WI38 (cell line): ENCODE data around the gene GPANK1.

Source experiments
- H3K4me3 ChIP-seq: 2 replicates; pipeline ENCODE4 v1.5.1; 2011; ENCODE audit warnings: low read depth, mild to moderate bottlenecking, control low read depth, low read length
- TF ChIP-seq, protein P1 (sequence below): IDR thresholded peaks from 2 replicates; pipeline ENCODE4 v1.5.1; 2012; ENCODE audit warnings: low read depth, mild to moderate bottlenecking, control low read depth, low read length

Gene GPANK1

DNA sequence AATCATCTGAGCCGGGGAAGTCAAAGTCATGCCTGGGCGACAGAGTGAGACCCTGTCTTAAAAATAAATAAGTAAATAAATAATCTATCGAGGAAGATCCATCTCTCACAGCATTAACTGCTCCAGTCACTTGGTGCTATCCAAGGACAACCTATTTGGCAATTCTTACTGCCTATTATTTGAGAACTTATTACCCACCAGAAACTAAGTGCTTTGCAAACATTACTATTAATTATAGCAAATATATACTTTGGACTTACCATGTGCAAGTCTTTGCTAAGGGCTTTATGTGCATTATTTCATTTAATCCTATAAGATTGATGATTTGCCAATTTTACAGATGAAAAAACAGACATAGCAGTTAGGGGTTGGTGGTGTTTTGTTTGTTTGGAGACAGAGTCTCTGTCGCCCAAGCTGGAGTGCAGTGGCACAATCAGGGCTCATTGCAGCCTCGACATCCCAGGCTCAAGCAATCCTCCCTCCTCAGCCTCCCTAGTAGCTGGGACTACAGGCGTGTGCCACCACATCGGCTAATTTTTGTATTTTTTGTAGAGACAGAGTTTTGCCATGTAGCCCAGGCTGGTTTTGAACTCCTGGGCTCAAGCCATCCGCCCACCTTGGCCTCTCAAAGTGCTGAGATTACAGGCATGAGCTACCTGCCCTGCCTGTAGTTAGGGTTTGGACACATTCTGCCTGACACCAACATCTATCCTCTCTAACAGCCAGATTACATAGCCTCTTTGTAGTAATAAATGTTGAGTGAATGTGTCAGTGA, 10.0 kb downstream of the GPANK1 start:
- H3K4me3 ChIP-seq, result no peak overlapping the region
- TF ChIP-seq, protein P1, sequence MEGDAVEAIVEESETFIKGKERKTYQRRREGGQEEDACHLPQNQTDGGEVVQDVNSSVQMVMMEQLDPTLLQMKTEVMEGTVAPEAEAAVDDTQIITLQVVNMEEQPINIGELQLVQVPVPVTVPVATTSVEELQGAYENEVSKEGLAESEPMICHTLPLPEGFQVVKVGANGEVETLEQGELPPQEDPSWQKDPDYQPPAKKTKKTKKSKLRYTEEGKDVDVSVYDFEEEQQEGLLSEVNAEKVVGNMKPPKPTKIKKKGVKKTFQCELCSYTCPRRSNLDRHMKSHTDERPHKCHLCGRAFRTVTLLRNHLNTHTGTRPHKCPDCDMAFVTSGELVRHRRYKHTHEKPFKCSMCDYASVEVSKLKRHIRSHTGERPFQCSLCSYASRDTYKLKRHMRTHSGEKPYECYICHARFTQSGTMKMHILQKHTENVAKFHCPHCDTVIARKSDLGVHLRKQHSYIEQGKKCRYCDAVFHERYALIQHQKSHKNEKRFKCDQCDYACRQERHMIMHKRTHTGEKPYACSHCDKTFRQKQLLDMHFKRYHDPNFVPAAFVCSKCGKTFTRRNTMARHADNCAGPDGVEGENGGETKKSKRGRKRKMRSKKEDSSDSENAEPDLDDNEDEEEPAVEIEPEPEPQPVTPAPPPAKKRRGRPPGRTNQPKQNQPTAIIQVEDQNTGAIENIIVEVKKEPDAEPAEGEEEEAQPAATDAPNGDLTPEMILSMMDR, result no peak

DNA sequence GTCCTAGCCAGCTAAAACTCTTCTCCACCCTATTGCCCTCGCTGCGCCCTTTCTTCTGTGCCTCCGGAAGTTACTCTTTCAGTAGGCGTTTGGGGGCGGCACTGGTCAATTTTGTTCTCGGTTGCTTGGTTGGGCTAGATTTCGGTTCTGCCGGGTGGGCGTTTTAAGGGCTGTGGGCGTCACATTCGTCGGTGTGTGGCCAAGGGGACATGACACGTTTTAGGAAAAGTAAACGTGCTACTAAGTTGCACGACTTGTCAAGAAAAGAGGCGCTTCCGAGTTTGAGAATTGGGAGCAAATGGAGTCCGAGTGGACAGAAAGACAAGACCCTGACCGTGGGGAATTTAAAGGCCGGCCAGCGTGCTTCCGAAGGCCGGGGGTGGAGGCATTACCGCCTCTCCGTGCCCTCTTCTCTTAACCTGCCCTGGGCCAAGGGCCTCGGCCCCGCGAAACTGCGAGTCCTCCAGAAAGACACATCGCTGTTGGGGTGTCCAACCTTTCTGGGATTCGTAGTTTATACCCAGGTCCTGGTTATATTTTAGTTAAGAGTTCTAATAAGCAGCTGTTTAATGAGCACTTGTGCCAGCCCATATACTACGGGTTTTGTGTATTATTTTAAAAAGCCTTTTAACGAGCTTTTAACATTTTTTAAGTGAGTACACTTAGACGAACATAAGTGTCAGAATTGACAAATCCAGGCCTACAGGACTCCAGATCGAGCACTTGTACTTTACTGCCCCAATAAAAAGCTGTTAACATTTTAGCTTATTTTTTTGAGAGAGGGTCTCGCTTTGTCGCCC, 11.7 kb downstream of the GPANK1 start:
- peak overlapping the region; percentile 80 for H3K4me3 ChIP-seq
- TF ChIP-seq, protein P1, result no peak

DNA sequence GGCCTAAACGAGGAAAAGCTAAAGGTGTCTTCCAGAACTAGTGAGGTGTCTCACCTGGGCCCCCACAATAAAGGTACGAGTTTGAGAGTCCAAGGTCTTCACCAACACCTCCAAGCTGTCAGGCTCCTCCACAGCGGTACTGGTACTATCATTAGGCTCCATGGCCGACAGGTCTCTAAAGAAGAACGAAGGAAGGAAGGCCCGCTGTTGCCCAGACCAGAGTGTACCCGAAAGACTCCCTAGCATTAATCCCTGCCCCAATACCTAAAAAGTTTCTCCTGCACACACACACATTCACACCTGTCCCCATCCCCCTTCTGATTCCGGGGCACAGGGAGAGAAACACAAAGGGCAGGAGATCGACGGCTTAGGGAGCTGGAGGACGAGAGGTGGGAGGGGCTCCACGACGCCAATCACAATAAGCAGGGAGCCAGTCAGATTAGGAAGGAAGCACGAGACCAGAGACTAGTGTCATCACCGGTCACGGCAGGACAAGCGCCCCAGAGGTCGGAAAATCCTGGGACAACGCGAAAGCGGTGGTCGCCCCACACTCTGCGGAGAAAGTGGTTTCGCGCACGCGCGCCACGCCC, 13.1 kb downstream of the GPANK1 start:
- TF ChIP-seq, protein P1, result no peak
- H3K4me3 ChIP-seq, result peak overlapping the region; percentile 80

DNA sequence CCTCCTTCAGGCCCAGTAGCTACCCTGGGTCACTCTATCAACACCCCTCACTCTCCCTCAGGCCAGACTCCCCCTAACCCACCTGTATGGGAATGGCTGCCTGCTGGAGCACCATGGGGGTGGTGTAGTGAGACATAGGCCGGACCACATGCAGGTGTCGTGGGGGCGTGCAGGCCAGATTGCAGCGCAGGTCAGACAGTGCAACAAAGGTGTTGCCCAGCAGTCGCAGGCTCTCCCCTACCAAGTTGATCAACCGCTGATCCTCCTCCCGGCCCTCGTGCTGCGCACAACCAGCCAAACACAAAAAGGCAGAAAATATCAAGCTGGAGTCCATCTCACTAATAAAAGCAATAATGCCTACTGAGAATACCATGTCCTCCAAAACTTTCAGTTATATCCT, 19.5 kb downstream of the GPANK1 start:
- no peak overlapping the region for H3K4me3 ChIP-seq
- TF ChIP-seq, protein P1, result no peak

DNA sequence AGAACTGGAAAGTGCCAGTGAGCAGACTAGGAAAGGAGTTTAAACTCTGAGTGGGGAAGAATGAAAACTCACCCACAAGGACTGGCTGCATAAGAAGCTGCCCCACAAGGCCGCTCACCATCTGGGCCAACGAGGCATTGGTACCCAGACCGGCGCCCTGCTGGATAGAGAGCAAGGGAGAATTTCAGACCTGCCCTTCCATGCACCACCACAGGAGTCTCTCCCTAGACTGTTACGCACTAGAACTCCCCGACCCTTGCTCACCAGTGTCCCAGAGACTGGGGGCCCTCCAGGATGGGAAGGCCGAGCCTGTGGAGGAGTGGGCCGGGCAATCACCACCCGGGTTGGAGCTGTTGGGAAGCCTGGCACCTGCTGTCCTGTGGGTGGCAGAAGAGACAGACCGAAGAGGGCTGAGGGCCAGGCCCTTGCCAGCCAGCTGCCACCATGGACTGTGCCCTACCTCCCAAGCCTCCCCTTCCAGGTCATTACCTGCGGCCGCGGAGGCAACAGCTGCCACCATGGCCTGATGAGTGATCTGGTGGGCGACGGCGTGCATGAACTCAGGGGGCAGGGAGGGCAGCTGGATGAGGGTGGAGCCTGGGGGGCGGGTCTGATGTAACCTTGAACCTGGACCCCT, 20.9 kb downstream of the GPANK1 start:
- TF ChIP-seq, protein P1, result no peak

DNA sequence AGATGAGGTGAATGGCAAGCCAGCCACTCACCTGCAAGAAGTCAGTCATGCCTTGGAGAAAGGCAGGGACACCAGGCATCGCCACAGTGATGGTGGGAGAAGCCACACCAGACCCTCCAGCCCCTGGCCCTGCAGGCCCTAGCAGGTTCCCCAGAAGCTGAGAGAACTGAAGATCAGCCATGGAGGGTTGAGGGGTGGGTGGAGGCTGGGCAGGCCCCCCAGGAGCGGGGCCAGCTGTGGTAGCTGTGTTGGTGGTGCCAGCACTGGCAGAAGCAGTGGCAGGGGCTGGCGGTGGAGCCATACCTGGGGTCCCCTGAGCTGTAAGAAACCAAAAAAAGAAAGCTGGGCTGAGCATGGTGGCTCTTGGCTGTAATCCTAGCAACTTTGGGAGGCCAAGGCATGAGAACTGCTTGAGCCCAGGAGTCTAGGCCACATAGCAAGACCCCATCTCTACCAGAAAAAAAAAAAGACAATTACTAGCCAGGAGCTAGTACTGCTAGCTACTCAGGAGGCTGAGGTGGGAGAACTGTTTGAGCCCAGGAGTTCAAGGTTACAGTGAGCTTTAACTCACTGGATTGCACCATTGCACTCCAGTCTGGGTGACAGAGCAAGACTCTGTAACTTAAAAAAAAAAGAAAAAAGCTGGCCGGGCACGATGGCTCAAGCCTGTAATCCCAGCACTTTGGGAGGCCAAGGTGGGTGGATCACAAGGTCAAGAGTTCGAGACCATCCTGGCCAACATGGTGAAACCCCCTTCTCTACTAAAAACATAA, 21.8 kb downstream of the GPANK1 start:
- no peak overlapping the region for H3K4me3 ChIP-seq

More for the DNA sequence above, 20.9 kb downstream of the GPANK1 start:
- no peak overlapping the region for H3K4me3 ChIP-seq

More for the DNA sequence above, 21.8 kb downstream of the GPANK1 start:
- TF ChIP-seq, protein P1, result no peak
